Measurements from ENCODE around the gene OR8D4. TPM values are rescaled to one million over a fixed set of nuclear protein-coding genes. Genes with fewer than 3 reads are reported as not detected.
"Not testable (repeated sequence)": the region's sequence is repeated elsewhere in the genome, so short reads cannot be mapped to it uniquely, and the experiment has no call there.

OR8D4 gene
- total RNA-seq, result not detected

- TF ChIP-seq POLR2A (IDR thresholded peaks at IDR 0.05) (no peak), POLR2AphosphoS5 (IDR thresholded peaks at IDR 0.05) (no peak), EP300 (IDR thresholded peaks at IDR 0.05) (no peak), CTCF (IDR thresholded peaks at IDR 0.05) (no peak)
- DNase-seq (ENCODE audit: low spot score in 2 of 2), result no peak
- 89% methylated on average over 1 of the region's 1 CpG for WGBS
- Histone ChIP-seq H3K4me1 (no peaks in the 10 kb centered on the region), H3K27ac (no peak within 1 kb of the TSS), H3K9me3 (no peaks in the 10 kb centered on the region), H3K36me3 (no peaks in the 10 kb centered on the region), H3K4me3 (no peak within 1 kb of the TSS), H3K27me3 (no peaks in the 10 kb centered on the region)
These were observed at the start of gene OR8D4 for GRCh38 chr11:123901867-123902266. Gene OR8D4, plus strand, starts transcription at chr11:123902167. Its CDS starts 4,265 bp downstream, at chr11:123906432.

GRCh38 chr11:123852321-123852720 lies 49.6 kb upstream of the OR8D4 start:
- TF ChIP-seq CTCF (IDR thresholded peaks at IDR 0.05), result no peak
- no peak for TF ChIP-seq POLR2A (IDR thresholded peaks at IDR 0.05)
- TF ChIP-seq EP300 (IDR thresholded peaks at IDR 0.05), result no peak
- no peak for TF ChIP-seq POLR2AphosphoS5 (IDR thresholded peaks at IDR 0.05)
- Histone ChIP-seq H3K36me3 (no peaks in the 10 kb centered on the region), H3K4me1 (no peaks in the 10 kb centered on the region), H3K4me3 (no peak overlapping the region), H3K9me3 (peaks cover 6% of the 10 kb centered on the region), H3K27me3 (no peaks in the 10 kb centered on the region), H3K27ac (no peak overlapping the region)
- no peak for DNase-seq (ENCODE audit: low spot score in 2 of 2)

- H3K4me1 ChIP-seq, result no peaks in the 10 kb centered on the region
- H3K36me3 ChIP-seq, result no peaks in the 10 kb centered on the region
- WGBS, result 94% methylated on average over 2 of the region's 2 CpGs
- TF ChIP-seq POLR2AphosphoS5 (IDR thresholded peaks at IDR 0.05) (no peak), POLR2A (IDR thresholded peaks at IDR 0.05) (no peak), CTCF (IDR thresholded peaks at IDR 0.05) (no peak), EP300 (IDR thresholded peaks at IDR 0.05) (no peak)
- H3K27me3 ChIP-seq, result no peaks in the 10 kb centered on the region
- H3K4me3 ChIP-seq, result no peak overlapping the region
- peaks cover 6% of the 10 kb centered on the region for H3K9me3 ChIP-seq
- H3K27ac ChIP-seq, result no peak overlapping the region
- no peak for DNase-seq (ENCODE audit: low spot score in 2 of 2)
These were observed 48.9 kb upstream of the OR8D4 start for GRCh38 chr11:123853038-123853437.

GRCh38 chr11:123856444-123856843 lies 45.5 kb upstream of the OR8D4 start:
- WGBS, result 75% methylated on average over 2 of the region's 2 CpGs
- TF ChIP-seq POLR2A (IDR thresholded peaks at IDR 0.05) (no peak), EP300 (IDR thresholded peaks at IDR 0.05) (no peak), POLR2AphosphoS5 (IDR thresholded peaks at IDR 0.05) (no peak), CTCF (IDR thresholded peaks at IDR 0.05) (no peak)
- Histone ChIP-seq H3K4me1 (no peaks in the 10 kb centered on the region), H3K27me3 (no peaks in the 10 kb centered on the region), H3K36me3 (no peaks in the 10 kb centered on the region), H3K27ac (no peak overlapping the region), H3K4me3 (no peak overlapping the region), H3K9me3 (peaks cover 6% of the 10 kb centered on the region)
- no peak for DNase-seq (ENCODE audit: low spot score in 2 of 2)

- no peak overlapping the region for H3K27ac ChIP-seq
- TF ChIP-seq POLR2A (IDR thresholded peaks at IDR 0.05), result no peak
- no peak for TF ChIP-seq POLR2AphosphoS5 (IDR thresholded peaks at IDR 0.05)
- TF ChIP-seq EP300 (IDR thresholded peaks at IDR 0.05), result no peak
- TF ChIP-seq CTCF (IDR thresholded peaks at IDR 0.05), result no peak
- no peak for DNase-seq (ENCODE audit: low spot score in 2 of 2)
- peaks cover 6% of the 10 kb centered on the region for H3K9me3 ChIP-seq
- H3K36me3 ChIP-seq, result no peaks in the 10 kb centered on the region
- WGBS, result 38% methylated on average over 2 of the region's 2 CpGs
- no peaks in the 10 kb centered on the region for H3K4me1 ChIP-seq
- H3K4me3 ChIP-seq, result no peak overlapping the region
- no peaks in the 10 kb centered on the region for H3K27me3 ChIP-seq
These were observed 42.2 kb upstream of the OR8D4 start for GRCh38 chr11:123859731-123860130.

- not testable (repeated sequence) for H3K27ac ChIP-seq; H3K36me3 ChIP-seq; H3K27me3 ChIP-seq; H3K4me3 ChIP-seq; H3K9me3 ChIP-seq; H3K4me1 ChIP-seq; DNase-seq (ENCODE audit: low spot score in 2 of 2)
- 40% methylated on average over 7 of the region's 7 CpGs for WGBS
These were observed 36.7 kb upstream of the OR8D4 start for GRCh38 chr11:123865293-123865692.

- H3K36me3 ChIP-seq; H3K4me3 ChIP-seq; H3K4me1 ChIP-seq; H3K27ac ChIP-seq; H3K27me3 ChIP-seq; H3K9me3 ChIP-seq; DNase-seq (ENCODE audit: low spot score in 2 of 2): not testable (repeated sequence)
- WGBS, result 68% methylated on average over 9 of the region's 9 CpGs
These were observed 34.2 kb upstream of the OR8D4 start for GRCh38 chr11:123867795-123868194.

All from suprapubic skin (tissue), 4 donors.